Lower leg skin (tissue), 3 donors: Measurements from ENCODE around the gene RSPH1.

Source experiments
- POLR2A ChIP-seq, 2 donors: fragments of 450-650 bp; IDR thresholded peaks; one replicate each; pipeline ENCODE4 v1.6.1; 2016 to 2017; ENCODE audit warnings: antibody characterized with exemption in 2 of 2, mild to moderate bottlenecking in 1 of 2, moderate library complexity in 1 of 2
- TF ChIP-seq, protein P1 (sequence below), 3 donors: fragments of 450-650 bp; IDR thresholded peaks; one replicate each; pipeline ENCODE4 v1.5.1; 2016; ENCODE audit warnings: antibody characterized with exemption in 3 of 3, mild to moderate bottlenecking in 3 of 3, moderate library complexity in 2 of 3

DNA sequence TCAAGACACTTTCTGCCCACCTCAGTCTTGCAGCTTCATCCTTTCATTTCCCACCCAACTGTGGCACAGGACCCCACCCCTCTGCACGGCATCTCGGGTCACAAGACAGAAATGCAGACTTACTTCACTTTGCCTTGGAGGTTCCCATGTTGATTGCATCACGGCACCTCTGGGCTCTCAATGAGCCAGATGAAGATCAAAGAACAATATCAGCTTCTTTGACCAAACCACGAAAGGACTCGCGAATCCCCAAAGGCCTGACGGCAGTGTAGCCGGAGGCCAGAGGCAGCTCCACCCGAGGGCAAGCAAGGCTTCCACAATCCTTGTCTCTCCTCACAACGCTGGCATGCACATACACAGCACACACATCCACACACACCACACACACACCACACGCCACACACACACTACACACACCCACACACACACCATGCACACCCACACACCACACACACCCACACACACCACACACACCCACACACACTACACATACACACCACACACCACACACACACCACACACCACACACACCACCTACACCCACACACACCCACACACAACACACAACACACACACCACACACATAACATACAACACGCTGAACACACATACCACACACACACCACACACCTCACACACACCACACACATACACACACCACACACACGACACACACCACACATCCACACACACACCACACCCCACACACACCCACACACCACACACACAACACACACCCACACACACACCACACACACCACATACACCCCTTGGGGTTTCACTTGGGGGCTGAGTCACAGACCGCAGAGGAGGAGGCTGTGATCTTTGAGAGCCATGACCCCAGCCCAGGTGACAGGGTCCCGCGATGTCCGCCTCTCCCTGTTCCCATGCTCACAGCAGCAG lies 56.5 kb downstream of the RSPH1 start:
- TF ChIP-seq POLR2A (IDR thresholded peaks at IDR 0.05): no peak
- TF ChIP-seq, protein P1, sequence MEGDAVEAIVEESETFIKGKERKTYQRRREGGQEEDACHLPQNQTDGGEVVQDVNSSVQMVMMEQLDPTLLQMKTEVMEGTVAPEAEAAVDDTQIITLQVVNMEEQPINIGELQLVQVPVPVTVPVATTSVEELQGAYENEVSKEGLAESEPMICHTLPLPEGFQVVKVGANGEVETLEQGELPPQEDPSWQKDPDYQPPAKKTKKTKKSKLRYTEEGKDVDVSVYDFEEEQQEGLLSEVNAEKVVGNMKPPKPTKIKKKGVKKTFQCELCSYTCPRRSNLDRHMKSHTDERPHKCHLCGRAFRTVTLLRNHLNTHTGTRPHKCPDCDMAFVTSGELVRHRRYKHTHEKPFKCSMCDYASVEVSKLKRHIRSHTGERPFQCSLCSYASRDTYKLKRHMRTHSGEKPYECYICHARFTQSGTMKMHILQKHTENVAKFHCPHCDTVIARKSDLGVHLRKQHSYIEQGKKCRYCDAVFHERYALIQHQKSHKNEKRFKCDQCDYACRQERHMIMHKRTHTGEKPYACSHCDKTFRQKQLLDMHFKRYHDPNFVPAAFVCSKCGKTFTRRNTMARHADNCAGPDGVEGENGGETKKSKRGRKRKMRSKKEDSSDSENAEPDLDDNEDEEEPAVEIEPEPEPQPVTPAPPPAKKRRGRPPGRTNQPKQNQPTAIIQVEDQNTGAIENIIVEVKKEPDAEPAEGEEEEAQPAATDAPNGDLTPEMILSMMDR (IDR thresholded peaks at IDR 0.05): no peak
